PFSK-1 (cell line): ENCODE measurements around the gene MYO1D.

Experiments used
- FOXP2 ChIP-seq: optimal IDR thresholded peaks from 2 replicates; pipeline ENCODE3; 2011; ENCODE audit warnings: borderline replicate concordance, control low read depth, inconsistent platforms; ENCODE audit not compliant: insufficient read depth; ENCODE audit errors: extremely low read length, extremely low read depth
- POLR2AphosphoS5 ChIP-seq: IDR thresholded peaks from 2 replicates; pipeline ENCODE4 v1.6.1; 2012; ENCODE audit warnings: low read depth, mild to moderate bottlenecking, control low read depth, low read length, moderate library complexity
- REST ChIP-seq, 2 experiments: IDR thresholded peaks; 2 replicates each; pipeline versions ENCODE4 v1.6.1 to v1.8.0; 2011 to 2012; ENCODE audit warnings: low read depth in 2 of 2, low read length in 2 of 2, control low read depth in 1 of 2, inconsistent platforms in 1 of 2, mild to moderate bottlenecking in 1 of 2, moderate library complexity in 1 of 2; ENCODE audit not compliant: insufficient read depth in 1 of 2
- SIN3A ChIP-seq: IDR thresholded peaks from 2 replicates; pipeline ENCODE4 v1.6.1; 2012; ENCODE audit warnings: mild to moderate bottlenecking, low read length, moderate library complexity, borderline replicate concordance; ENCODE audit not compliant: insufficient read depth
- TAF1 ChIP-seq: IDR thresholded peaks from 2 replicates; pipeline ENCODE4 v1.6.1; 2012; ENCODE audit warnings: low read length, control low read depth, borderline replicate concordance; ENCODE audit not compliant: insufficient read depth

The MYO1D gene

GRCh38 chr17:32689348-32689747 is 187.6 kb downstream of the MYO1D start:
- TF ChIP-seq FOXP2 (no peak), TAF1 (no peak), SIN3A (no peak), POLR2AphosphoS5 (no peak), REST (IDR thresholded peaks at IDR 0.05; ENCODE audit: insufficient read depth in 1 of 2, low read depth in 2 of 2, low read length in 2 of 2) (no peak)

- TF ChIP-seq TAF1 (no peak), POLR2AphosphoS5 (no peak), SIN3A (no peak), REST (IDR thresholded peaks at IDR 0.05; ENCODE audit: insufficient read depth in 1 of 2, low read depth in 2 of 2, low read length in 2 of 2) (no peak), FOXP2 (no peak)
Observed at GRCh38 chr17:32688221-32688620, 188.7 kb downstream of the MYO1D start.

- TF ChIP-seq POLR2AphosphoS5 (no peak), FOXP2 (no peak), TAF1 (no peak), REST (IDR thresholded peaks at IDR 0.05; ENCODE audit: insufficient read depth in 1 of 2, low read depth in 2 of 2, low read length in 2 of 2) (no peak), SIN3A (no peak)
Observed at GRCh38 chr17:32684087-32684958, 192.6 kb downstream of the MYO1D start.

GRCh38 chr17:32673964-32674363 is 203.0 kb downstream of the MYO1D start:
- TF ChIP-seq REST (IDR thresholded peaks at IDR 0.05; ENCODE audit: insufficient read depth in 1 of 2, low read depth in 2 of 2, low read length in 2 of 2) (no peak), SIN3A (no peak), TAF1 (no peak), POLR2AphosphoS5 (no peak), FOXP2 (no peak)
